IMR-90 (cell line): Measurements from ENCODE around the gene MAS1. TPM values are rescaled to one million over a fixed set of nuclear protein-coding genes. Genes with fewer than 3 reads are reported as not detected.
A peak's percentile ranks its signal among the peaks of the same experiment; 100 is the strongest.

Experiments used
- ATAC-seq: fragments of 200-7000 bp; cut with Tn5 transposase; 2 replicates; pipeline ENCODE4 v1.9.1; 2020; ENCODE audit warnings: low read depth, mild to moderate bottlenecking, moderate library complexity
- BruUV-seq: library from RNA; stranded (reverse); fragments of 400-500 nt; replicated peaks from 2 replicates; lab custom pipeline; 2021; lab: Mats Ljungman, UMichigan
- CTCF ChIA-PET: fragments of 300-600 bp; formaldehyde crosslinking; extraction: SDS; loops from one replicate; lab custom pipeline; 2021; ENCODE audit warnings: antibody characterized with exemption; lab: Yijun Ruan, JAX
- POLR2A ChIA-PET: fragments of 300-600 bp; sonication (Branson Sonifier 250); formaldehyde crosslinking; loops from one replicate; lab custom pipeline; 2022; ENCODE audit warnings: antibody characterized with exemption; ENCODE audit not compliant: unreplicated experiment; lab: Charles Lee
- DNase-seq: peaks from one replicate; pipeline ENCODE4 v3.0.0; 2013
- H2AFZ ChIP-seq: replicated peaks from 2 replicates; pipeline ENCODE3; 2013; ENCODE audit warnings: low read length, mild to moderate bottlenecking; ENCODE audit not compliant: poor library complexity
- H2AK5ac ChIP-seq: 2 replicates; pipeline ENCODE4 v1.6.1; 2013; ENCODE audit warnings: low read depth, low read length, inconsistent platforms
- H2AK9ac ChIP-seq: replicated peaks from 2 replicates; pipeline ENCODE3; 2013; ENCODE audit warnings: mild to moderate bottlenecking, low read depth, low read length, moderate library complexity; ENCODE audit not compliant: poor library complexity
- H2BK120ac ChIP-seq: 2 replicates; pipeline ENCODE4 v1.6.1; 2013; ENCODE audit warnings: low read depth, low read length, inconsistent platforms
- H2BK15ac ChIP-seq: 3 replicates; pipeline ENCODE4 v1.6.1; 2013; ENCODE audit warnings: low read depth, low read length, inconsistent platforms
- H2BK20ac ChIP-seq: 2 replicates; pipeline ENCODE4 v1.6.1; 2013; ENCODE audit warnings: low read depth, mild to moderate bottlenecking, inconsistent platforms, low read length, moderate library complexity
- H2BK5ac ChIP-seq: 2 replicates; pipeline ENCODE4 v1.6.1; 2013; ENCODE audit warnings: mild to moderate bottlenecking, low read depth, low read length, inconsistent platforms; ENCODE audit not compliant: poor library complexity, severe bottlenecking
- H3K14ac ChIP-seq: replicated peaks from 2 replicates; pipeline ENCODE4 v1.6.1; 2013; ENCODE audit warnings: low read depth, low read length, inconsistent platforms
- H3K18ac ChIP-seq: 2 replicates; pipeline ENCODE4 v1.6.1; 2013; ENCODE audit warnings: low read depth, low read length, control low read depth
- H3K23ac ChIP-seq: 2 replicates; pipeline ENCODE4 v1.6.1; 2013; ENCODE audit warnings: low read depth, low read length, inconsistent platforms
- H3K27ac ChIP-seq: 2 replicates; pipeline ENCODE4 v1.5.1; 2013; ENCODE audit warnings: mild to moderate bottlenecking, control low read depth, low read length; ENCODE audit not compliant: insufficient read depth
- H3K27me3 ChIP-seq: 2 replicates; pipeline ENCODE4 v1.6.1; 2013; ENCODE audit warnings: low read length; ENCODE audit not compliant: control insufficient read depth, insufficient read depth
- H3K36me3 ChIP-seq: 2 replicates; pipeline ENCODE4 v1.6.1; 2013; ENCODE audit warnings: low read length, mixed read lengths; ENCODE audit not compliant: control insufficient read depth, insufficient read depth
- H3K4ac ChIP-seq: 2 replicates; pipeline ENCODE4 v1.6.1; 2013; ENCODE audit warnings: low read depth, low read length, inconsistent platforms
- H3K4me1 ChIP-seq: 2 replicates; pipeline ENCODE4 v1.6.1; 2013; ENCODE audit warnings: low read length, mixed read lengths; ENCODE audit not compliant: control insufficient read depth, insufficient read depth
- H3K4me2 ChIP-seq: 2 replicates; pipeline ENCODE4 v1.6.1; 2013; ENCODE audit warnings: low read depth, mild to moderate bottlenecking, control low read depth, low read length, moderate library complexity
- H3K4me3 ChIP-seq: 2 replicates; pipeline ENCODE4 v1.5.1; 2013; ENCODE audit warnings: low read depth, mild to moderate bottlenecking, control low read depth, low read length, moderate library complexity; ENCODE audit not compliant: insufficient read depth
- H3K56ac ChIP-seq: 2 replicates; pipeline ENCODE4 v1.6.1; 2013; ENCODE audit warnings: low read length, inconsistent platforms; ENCODE audit not compliant: insufficient read depth; ENCODE audit errors: extremely low read depth
- H3K79me1 ChIP-seq, 2 experiments: 2 replicates each; pipeline ENCODE4 v1.6.1; 2013; ENCODE audit warnings: low read length in 2 of 2, inconsistent platforms in 1 of 2, low read depth in 1 of 2
- H3K9ac ChIP-seq: 2 replicates; pipeline ENCODE4 v1.6.1; 2013; ENCODE audit warnings: low read depth, low read length, control low read depth
- H3K9me1 ChIP-seq: 2 replicates; pipeline ENCODE4 v1.6.1; 2013; ENCODE audit warnings: low read length, inconsistent platforms; ENCODE audit not compliant: insufficient read depth
- H3K9me3 ChIP-seq: 2 replicates; pipeline ENCODE4 v1.6.1; 2013; ENCODE audit warnings: low read length; ENCODE audit not compliant: control insufficient read depth, insufficient read depth
- H4K20me1 ChIP-seq: 2 replicates; pipeline ENCODE4 v1.6.1; 2013; ENCODE audit warnings: low read length, inconsistent platforms; ENCODE audit not compliant: insufficient read depth
- H4K5ac ChIP-seq: 2 replicates; pipeline ENCODE4 v1.6.1; 2013; ENCODE audit warnings: mild to moderate bottlenecking, low read depth, low read length, control low read depth
- H4K8ac ChIP-seq, 2 experiments: 2 replicates each; pipeline ENCODE4 v1.6.1; 2013; ENCODE audit warnings: low read depth in 2 of 2, low read length in 2 of 2, control low read depth in 1 of 2, inconsistent platforms in 1 of 2
- H4K91ac ChIP-seq: 2 replicates; pipeline ENCODE4 v1.6.1; 2013; ENCODE audit warnings: low read depth, low read length, inconsistent platforms; ENCODE audit not compliant: insufficient read depth
- BHLHE40 ChIP-seq: fragments of 150-350 bp; IDR thresholded peaks from 2 replicates; pipeline ENCODE4 v1.6.1; 2016; ENCODE audit warnings: mild to moderate bottlenecking, low read depth, low read length
- CEBPB ChIP-seq: IDR thresholded peaks from 2 replicates; pipeline ENCODE4 v1.6.1; 2012; ENCODE audit warnings: low read depth, low read length, improper control_type of control experiment
- CHD1 ChIP-seq: IDR thresholded peaks from 2 replicates; pipeline ENCODE4 v1.6.1; 2012; ENCODE audit warnings: low read depth, low read length, improper control_type of control experiment
- FOS ChIP-seq: fragments of 150-350 bp; IDR thresholded peaks from 2 replicates; pipeline ENCODE4 v1.6.1; 2016; ENCODE audit warnings: low read depth, low read length
- MAFK ChIP-seq: IDR thresholded peaks from 2 replicates; pipeline ENCODE4 v1.6.1; 2012; ENCODE audit warnings: low read depth, low read length, improper control_type of control experiment
- MAZ ChIP-seq: IDR thresholded peaks from 2 replicates; pipeline ENCODE4 v1.6.1; 2012; ENCODE audit warnings: low read depth, mild to moderate bottlenecking, low read length, improper control_type of control experiment, moderate library complexity, borderline replicate concordance
- MXI1 ChIP-seq: IDR thresholded peaks from 2 replicates; pipeline ENCODE4 v1.6.1; 2012; ENCODE audit warnings: low read depth, mild to moderate bottlenecking, low read length, moderate library complexity, borderline replicate concordance
- NFE2L2 ChIP-seq: fragments of 150-350 bp; IDR thresholded peaks from 2 replicates; pipeline ENCODE4 v1.6.1; 2016; ENCODE audit warnings: low read depth, mild to moderate bottlenecking, low read length
- POLR2A ChIP-seq: IDR thresholded peaks from 2 replicates; pipeline ENCODE4 v1.6.1; 2012; ENCODE audit warnings: mild to moderate bottlenecking, low read depth, low read length
- RAD21 ChIP-seq: IDR thresholded peaks from 2 replicates; pipeline ENCODE4 v1.6.1; 2012; ENCODE audit warnings: low read length, improper control_type of control experiment
- RCOR1 ChIP-seq: IDR thresholded peaks from 2 replicates; pipeline ENCODE4 v1.6.1; 2012; ENCODE audit warnings: mild to moderate bottlenecking, low read length, improper control_type of control experiment; ENCODE audit not compliant: insufficient replicate concordance
- RFX5 ChIP-seq: IDR thresholded peaks from 2 replicates; pipeline ENCODE4 v1.8.0; 2012; ENCODE audit warnings: low read depth, mild to moderate bottlenecking, low read length, moderate library complexity
- WGBS, 2 experiments: methylation state at CpG; one replicate each; pipeline versions ENCODE4 v1.1.5 to v1.1.7; 2013; ENCODE audit warnings: missing lambda C conversion rate in 2 of 2; ENCODE audit not compliant: insufficient read length in 1 of 2; ENCODE audit errors: extremely low coverage in 2 of 2; 5-methylcytosine and 5-hydroxymethylcytosine counted together
- dilution Hi-C: fragments of 300-500 bp; cut with HindIII; formaldehyde crosslinking; loops from one replicate; pipeline ENCODE4 v1.14.3; 2018; ENCODE audit warnings: low sequenced_read_pairs; ENCODE audit not compliant: unreplicated experiment
- in situ Hi-C: fragments of 300-500 bp; cut with MboI; formaldehyde crosslinking; loops from 3 replicates; pipeline ENCODE4 v1.14.3; 2019; ENCODE audit warnings: low sequenced_read_pairs, inconsistent platforms, mixed read lengths
- intact Hi-C: fragments of 100-400 bp; cut with micrococcal nuclease; formaldehyde crosslinking; loops from 2 replicates; pipeline ENCODE4 v1.10.0; 2022
- polyA plus RNA-seq, 3 experiments: library from polyadenylated mRNA; depleted of rRNA; stranded (reverse); fragments of >200 nt; gene quantifications; 2 replicates each; pipeline ENCODE4 v1.2.3, GENCODE V29; 2012; ENCODE audit warnings: low replicate concordance in 1 of 3
- total RNA-seq: library from RNA; depleted of rRNA; stranded (reverse); fragments of >200 nt; gene quantifications from 2 replicates; pipeline ENCODE4 v1.2.3, GENCODE V29; 2012
- TF ChIP-seq, protein P1 (sequence below): fragments of 150-350 bp; IDR thresholded peaks from 2 replicates; pipeline ENCODE4 v1.6.1; 2017; ENCODE audit warnings: mild to moderate bottlenecking, antibody characterized with exemption, low read length, low read depth
- TF ChIP-seq, protein P2 (sequence below): conservative IDR thresholded peaks from 2 replicates; pipeline ENCODE4 v1.5.1; 2012; ENCODE audit warnings: mild to moderate bottlenecking, low read depth, low read length, improper control_type of control experiment
- TF ChIP-seq, protein P3 (sequence below): fragments of 150-350 bp; IDR thresholded peaks from 2 replicates; pipeline ENCODE4 v1.6.1; 2016; ENCODE audit warnings: low read depth, mild to moderate bottlenecking, low read length, moderate library complexity, borderline replicate concordance

MAS1 gene
- total and polyA plus RNA-seq, 2 of the 4 experiments (the other 2 are of a cell fraction), result under 0.01 TPM; not detected in 1

DNA sequence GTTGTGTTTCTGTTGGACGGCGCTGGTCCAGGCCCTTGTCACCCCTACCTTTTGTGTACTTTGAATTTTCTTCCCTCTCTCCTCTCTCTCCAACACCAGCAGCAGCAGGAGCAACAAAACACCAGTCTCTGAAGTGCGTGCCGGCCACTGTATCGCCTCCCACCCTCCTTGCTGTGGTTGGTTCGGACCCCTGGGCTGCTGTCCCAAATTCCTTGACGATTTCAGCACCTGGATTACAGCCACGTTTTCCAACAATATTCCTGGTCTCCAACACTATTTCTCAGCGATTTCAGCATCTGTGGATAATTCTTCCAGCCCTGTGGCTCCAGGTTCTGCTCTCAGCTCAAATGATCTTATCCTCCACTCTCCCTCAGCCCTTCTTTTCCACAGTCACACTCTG, 11.8 kb downstream of the MAS1 start:
- Histone ChIP-seq H2AK5ac (no peak overlapping the region; the same call in 1 of the 2 replicates), H4K8ac (no peak overlapping the region), H3K9ac (no peak overlapping the region), H3K27me3 (peaks cover 4% of the 10 kb centered on the region), H4K91ac (no peak overlapping the region), H2AFZ (peak overlapping the region; percentile 59), H3K4ac (no peak overlapping the region; the same call in 1 of the 2 replicates), H4K5ac (no peak overlapping the region), H3K4me3 (no peak overlapping the region), H3K23ac (no peak overlapping the region), H3K27ac (no peak overlapping the region), H3K9me1 (peaks cover 6% of the 10 kb centered on the region), H3K18ac (no peak overlapping the region), H3K79me1 (no peaks in the 10 kb centered on the region), H3K9me3 (no peaks in the 10 kb centered on the region), H4K20me1 (no peaks in the 10 kb centered on the region; the same call in 1 of the 2 replicates), H2BK120ac (no peak overlapping the region), H2AK9ac (no peak overlapping the region), H3K36me3 (no peaks in the 10 kb centered on the region), H2BK15ac (no peak overlapping the region), H2BK20ac (no peak overlapping the region), H3K14ac (no peak overlapping the region), H3K4me1 (peaks cover 8% of the 10 kb centered on the region), H3K4me2 (no peak overlapping the region), H2BK5ac (no peak overlapping the region), H3K56ac (no peak overlapping the region)
- in situ Hi-C loops, result no loop called here
- CTCF ChIA-PET, result no interaction called here
- no peak for ATAC-seq
- TF ChIP-seq MAZ, result no peak
- TF ChIP-seq RCOR1, result no peak
- no peak for TF ChIP-seq NFE2L2
- TF ChIP-seq, protein P1, sequence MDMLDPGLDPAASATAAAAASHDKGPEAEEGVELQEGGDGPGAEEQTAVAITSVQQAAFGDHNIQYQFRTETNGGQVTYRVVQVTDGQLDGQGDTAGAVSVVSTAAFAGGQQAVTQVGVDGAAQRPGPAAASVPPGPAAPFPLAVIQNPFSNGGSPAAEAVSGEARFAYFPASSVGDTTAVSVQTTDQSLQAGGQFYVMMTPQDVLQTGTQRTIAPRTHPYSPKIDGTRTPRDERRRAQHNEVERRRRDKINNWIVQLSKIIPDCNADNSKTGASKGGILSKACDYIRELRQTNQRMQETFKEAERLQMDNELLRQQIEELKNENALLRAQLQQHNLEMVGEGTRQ, result no peak
- TF ChIP-seq MXI1, result no peak
- TF ChIP-seq MAFK, result no peak
- TF ChIP-seq CEBPB, result no peak
- TF ChIP-seq RFX5, result no peak
- TF ChIP-seq RAD21, result no peak
- TF ChIP-seq CHD1, result no peak
- TF ChIP-seq, protein P2, sequence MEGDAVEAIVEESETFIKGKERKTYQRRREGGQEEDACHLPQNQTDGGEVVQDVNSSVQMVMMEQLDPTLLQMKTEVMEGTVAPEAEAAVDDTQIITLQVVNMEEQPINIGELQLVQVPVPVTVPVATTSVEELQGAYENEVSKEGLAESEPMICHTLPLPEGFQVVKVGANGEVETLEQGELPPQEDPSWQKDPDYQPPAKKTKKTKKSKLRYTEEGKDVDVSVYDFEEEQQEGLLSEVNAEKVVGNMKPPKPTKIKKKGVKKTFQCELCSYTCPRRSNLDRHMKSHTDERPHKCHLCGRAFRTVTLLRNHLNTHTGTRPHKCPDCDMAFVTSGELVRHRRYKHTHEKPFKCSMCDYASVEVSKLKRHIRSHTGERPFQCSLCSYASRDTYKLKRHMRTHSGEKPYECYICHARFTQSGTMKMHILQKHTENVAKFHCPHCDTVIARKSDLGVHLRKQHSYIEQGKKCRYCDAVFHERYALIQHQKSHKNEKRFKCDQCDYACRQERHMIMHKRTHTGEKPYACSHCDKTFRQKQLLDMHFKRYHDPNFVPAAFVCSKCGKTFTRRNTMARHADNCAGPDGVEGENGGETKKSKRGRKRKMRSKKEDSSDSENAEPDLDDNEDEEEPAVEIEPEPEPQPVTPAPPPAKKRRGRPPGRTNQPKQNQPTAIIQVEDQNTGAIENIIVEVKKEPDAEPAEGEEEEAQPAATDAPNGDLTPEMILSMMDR, result no peak
- TF ChIP-seq, protein P3, sequence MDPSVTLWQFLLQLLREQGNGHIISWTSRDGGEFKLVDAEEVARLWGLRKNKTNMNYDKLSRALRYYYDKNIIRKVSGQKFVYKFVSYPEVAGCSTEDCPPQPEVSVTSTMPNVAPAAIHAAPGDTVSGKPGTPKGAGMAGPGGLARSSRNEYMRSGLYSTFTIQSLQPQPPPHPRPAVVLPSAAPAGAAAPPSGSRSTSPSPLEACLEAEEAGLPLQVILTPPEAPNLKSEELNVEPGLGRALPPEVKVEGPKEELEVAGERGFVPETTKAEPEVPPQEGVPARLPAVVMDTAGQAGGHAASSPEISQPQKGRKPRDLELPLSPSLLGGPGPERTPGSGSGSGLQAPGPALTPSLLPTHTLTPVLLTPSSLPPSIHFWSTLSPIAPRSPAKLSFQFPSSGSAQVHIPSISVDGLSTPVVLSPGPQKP, result no peak
- TF ChIP-seq BHLHE40, result no peak
- TF ChIP-seq FOS, result no peak
- TF ChIP-seq POLR2A, result no peak
- POLR2A ChIA-PET, result no interaction called here
- no TSS peak for BruUV-seq
- intact Hi-C loops, result no loop called here
- dilution Hi-C loops, result no loop called here
- DNase-seq, result no peak
- 79% methylated on average over 8 of the region's 9 CpGs; no CpG with 5 or more reads in 1 of the 2 experiments for WGBS, 2 experiments
